ENCODE measurements around the gene C2orf15.
"Not testable (repeated sequence)": the region's sequence is repeated elsewhere in the genome, so short reads cannot be mapped to it uniquely, and the experiment has no call there.

Gene C2orf15

DNA sequence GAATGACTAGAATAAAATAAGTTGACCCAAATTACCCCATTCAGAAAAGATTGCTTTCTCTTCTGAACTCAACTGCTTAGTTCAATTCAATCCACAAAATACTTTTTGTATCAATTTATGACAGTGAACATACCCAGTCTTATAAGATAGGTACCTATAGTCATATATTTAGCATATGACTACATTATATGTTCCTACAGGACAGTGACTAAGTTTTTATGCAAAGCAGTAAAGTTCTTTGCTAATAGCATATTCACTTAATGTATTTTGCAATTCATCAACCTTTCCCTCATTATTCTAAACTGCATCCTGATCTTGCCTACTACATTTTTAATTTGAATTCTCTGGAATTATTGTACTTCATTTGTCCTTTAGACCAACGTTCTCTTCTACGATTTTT, 30.3 kb upstream of the C2orf15 start:
- Histone ChIP-seq H3K56ac (ENCODE audit: low read length) (no peak overlapping the region), H3K9ac (ENCODE audit: low read length) (no peak overlapping the region), H3K4me2 (ENCODE audit: low read length) (no peak overlapping the region), H3K79me2 (ENCODE audit: control insufficient read depth, insufficient read depth, low read length) (no peaks in the 10 kb centered on the region), H3K27me3 (ENCODE audit: insufficient read depth, low read length, poor library complexity) (no peaks in the 10 kb centered on the region), H2AK5ac (ENCODE audit: low read length) (no peak overlapping the region), H2BK15ac (replicated peaks; ENCODE audit: low read depth) (no peak overlapping the region), H4K5ac (ENCODE audit: low read length) (no peak overlapping the region), H3K36me3 (ENCODE audit: control insufficient read depth, insufficient read depth, low read length) (no peaks in the 10 kb centered on the region), H4K8ac (ENCODE audit: low read depth, low read length) (no peak overlapping the region), H3K4me1 (ENCODE audit: control insufficient read depth, low read depth, low read length) (no peaks in the 10 kb centered on the region), H2BK5ac (ENCODE audit: low read length) (no peak overlapping the region), H2BK120ac (ENCODE audit: low read depth, low read length) (no peak overlapping the region), H3K4ac (ENCODE audit: low read depth, low read length) (no peak overlapping the region), H3K27ac (ENCODE audit: low read depth, low read length) (no peak overlapping the region), H3K23ac (ENCODE audit: low read length) (no peak overlapping the region), H3K18ac (ENCODE audit: low read length) (no peak overlapping the region), H3K4me3 (ENCODE audit: low read length) (no peak overlapping the region), H3K79me1 (ENCODE audit: low read length) (no peaks in the 10 kb centered on the region)
- WGBS (ENCODE audit: extremely low coverage, insufficient coverage, low lambda C conversion rate): no CpG with 5 or more reads among the region's 2 CpGs
- no peak for DNase-seq

DNA sequence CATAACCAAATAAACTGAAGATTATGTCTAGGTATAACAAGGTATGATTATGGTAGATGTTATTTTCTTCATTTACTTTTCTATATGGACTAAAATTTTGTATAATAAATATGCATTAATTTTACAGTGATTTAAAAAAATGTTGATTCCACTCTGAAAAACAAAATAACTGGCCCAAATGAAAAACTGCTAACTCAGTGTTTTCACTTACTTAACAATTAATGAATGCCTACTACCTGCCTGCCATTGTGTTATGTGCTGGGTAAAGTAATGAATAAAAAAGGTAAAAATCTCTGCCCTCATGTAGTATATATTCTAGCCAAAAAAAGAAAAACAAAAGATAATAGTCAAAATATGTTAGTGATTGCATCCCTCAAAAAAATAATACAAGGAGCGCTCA, 29.6 kb upstream of the C2orf15 start:
- H3K4me2 ChIP-seq (ENCODE audit: low read length): no peak overlapping the region
- H3K4me3 ChIP-seq (ENCODE audit: low read length): no peak overlapping the region
- no peak overlapping the region for H2AK5ac ChIP-seq (ENCODE audit: low read length)
- no peaks in the 10 kb centered on the region for H3K79me1 ChIP-seq (ENCODE audit: low read length)
- H3K23ac ChIP-seq (ENCODE audit: low read length): no peak overlapping the region
- H3K36me3 ChIP-seq (ENCODE audit: control insufficient read depth, insufficient read depth, low read length): no peaks in the 10 kb centered on the region
- H3K27me3 ChIP-seq (ENCODE audit: insufficient read depth, low read length, poor library complexity): no peaks in the 10 kb centered on the region
- H3K4me1 ChIP-seq (ENCODE audit: control insufficient read depth, low read depth, low read length): no peaks in the 10 kb centered on the region
- DNase-seq: no peak
- no peak overlapping the region for H3K56ac ChIP-seq (ENCODE audit: low read length)
- no peak overlapping the region for H3K9ac ChIP-seq (ENCODE audit: low read length)
- no CpG with 5 or more reads among the region's 1 CpG for WGBS (ENCODE audit: extremely low coverage, insufficient coverage, low lambda C conversion rate)
- no peak overlapping the region for H3K18ac ChIP-seq (ENCODE audit: low read length)
- no peak overlapping the region for H4K8ac ChIP-seq (ENCODE audit: low read depth, low read length)
- no peaks in the 10 kb centered on the region for H3K79me2 ChIP-seq (ENCODE audit: control insufficient read depth, insufficient read depth, low read length)
- H3K27ac ChIP-seq (ENCODE audit: low read depth, low read length): no peak overlapping the region
- H2BK15ac ChIP-seq (replicated peaks; ENCODE audit: low read depth): no peak overlapping the region
- H4K5ac ChIP-seq (ENCODE audit: low read length): no peak overlapping the region
- H2BK5ac ChIP-seq (ENCODE audit: low read length): no peak overlapping the region
- no peak overlapping the region for H2BK120ac ChIP-seq (ENCODE audit: low read depth, low read length)
- no peak overlapping the region for H3K4ac ChIP-seq (ENCODE audit: low read depth, low read length)

DNA sequence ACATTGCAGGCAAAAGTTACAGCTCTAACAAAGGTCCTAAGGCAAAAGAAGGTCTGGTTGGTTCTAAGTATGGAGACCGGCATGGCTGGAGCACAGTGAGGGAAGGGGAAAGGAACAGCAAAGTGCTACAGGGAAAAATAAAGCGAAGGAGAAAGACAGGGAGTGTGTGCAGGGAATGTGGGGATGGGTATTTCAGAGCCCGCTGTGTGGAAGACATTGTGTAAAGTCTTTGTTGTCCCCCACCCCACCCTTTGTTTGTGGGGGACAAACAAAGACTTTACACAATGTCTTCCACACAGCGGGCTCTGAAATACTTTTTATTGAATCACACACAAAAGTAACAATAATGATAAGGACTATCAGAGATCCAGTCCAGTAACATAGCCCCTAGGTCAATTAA, 28.9 kb upstream of the C2orf15 start:
- Histone ChIP-seq H3K18ac (ENCODE audit: low read length) (no peak overlapping the region), H3K27me3 (ENCODE audit: insufficient read depth, low read length, poor library complexity) (no peaks in the 10 kb centered on the region), H2BK120ac (ENCODE audit: low read depth, low read length) (no peak overlapping the region), H4K8ac (ENCODE audit: low read depth, low read length) (no peak overlapping the region), H2AK5ac (ENCODE audit: low read length) (no peak overlapping the region), H3K56ac (ENCODE audit: low read length) (no peak overlapping the region), H3K4me3 (ENCODE audit: low read length) (no peak overlapping the region), H2BK15ac (replicated peaks; ENCODE audit: low read depth) (no peak overlapping the region), H4K5ac (ENCODE audit: low read length) (no peak overlapping the region), H3K4me1 (ENCODE audit: control insufficient read depth, low read depth, low read length) (no peaks in the 10 kb centered on the region), H2BK5ac (ENCODE audit: low read length) (no peak overlapping the region), H3K79me1 (ENCODE audit: low read length) (no peaks in the 10 kb centered on the region), H3K23ac (ENCODE audit: low read length) (no peak overlapping the region), H3K36me3 (ENCODE audit: control insufficient read depth, insufficient read depth, low read length) (no peaks in the 10 kb centered on the region), H3K4ac (ENCODE audit: low read depth, low read length) (no peak overlapping the region), H3K27ac (ENCODE audit: low read depth, low read length) (no peak overlapping the region), H3K79me2 (ENCODE audit: control insufficient read depth, insufficient read depth, low read length) (no peaks in the 10 kb centered on the region), H3K9ac (ENCODE audit: low read length) (no peak overlapping the region), H3K4me2 (ENCODE audit: low read length) (no peak overlapping the region)
- no CpG with 5 or more reads among the region's 4 CpGs for WGBS (ENCODE audit: extremely low coverage, insufficient coverage, low lambda C conversion rate)
- no peak for DNase-seq

DNA sequence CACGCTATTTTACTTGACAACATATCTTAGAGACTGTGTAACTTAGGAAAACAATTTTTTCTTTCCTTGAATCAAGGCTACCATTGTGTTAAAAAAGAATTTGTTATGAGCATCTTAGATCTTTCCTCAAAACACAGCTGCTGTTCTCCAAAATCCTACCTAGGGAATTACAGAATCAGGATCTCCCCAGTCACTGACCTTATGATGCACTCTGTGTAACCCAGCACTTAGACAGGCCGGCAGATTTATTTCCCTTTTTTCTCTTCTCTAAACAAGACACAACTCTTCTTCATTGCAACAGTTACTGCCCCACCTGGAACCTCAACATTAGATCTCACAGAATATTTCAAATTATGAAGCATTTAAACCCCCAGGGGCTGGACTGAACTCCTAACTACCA, 13.5 kb upstream of the C2orf15 start:
- H3K79me1 ChIP-seq (ENCODE audit: low read length): no peaks in the 10 kb centered on the region
- no peaks in the 10 kb centered on the region for H3K79me2 ChIP-seq (ENCODE audit: control insufficient read depth, insufficient read depth, low read length)
- no peak overlapping the region for H4K5ac ChIP-seq (ENCODE audit: low read length)
- H2BK5ac ChIP-seq (ENCODE audit: low read length): no peak overlapping the region
- H3K56ac ChIP-seq (ENCODE audit: low read length): no peak overlapping the region
- no peak overlapping the region for H3K4me3 ChIP-seq (ENCODE audit: low read length)
- no peak overlapping the region for H3K4me2 ChIP-seq (ENCODE audit: low read length)
- WGBS (ENCODE audit: extremely low coverage, insufficient coverage, low lambda C conversion rate): no CpG with 5 or more reads among the region's 2 CpGs
- no peak for DNase-seq
- no peak overlapping the region for H3K18ac ChIP-seq (ENCODE audit: low read length)
- H2BK120ac ChIP-seq (ENCODE audit: low read depth, low read length): no peak overlapping the region
- H3K36me3 ChIP-seq (ENCODE audit: control insufficient read depth, insufficient read depth, low read length): no peaks in the 10 kb centered on the region
- no peak overlapping the region for H3K23ac ChIP-seq (ENCODE audit: low read length)
- no peak overlapping the region for H3K27ac ChIP-seq (ENCODE audit: low read depth, low read length)
- no peak overlapping the region for H2BK15ac ChIP-seq (replicated peaks; ENCODE audit: low read depth)
- H2AK5ac ChIP-seq (ENCODE audit: low read length): no peak overlapping the region
- no peak overlapping the region for H3K9ac ChIP-seq (ENCODE audit: low read length)
- no peak overlapping the region for H4K8ac ChIP-seq (ENCODE audit: low read depth, low read length)
- no peaks in the 10 kb centered on the region for H3K4me1 ChIP-seq (ENCODE audit: control insufficient read depth, low read depth, low read length)
- H3K27me3 ChIP-seq (ENCODE audit: insufficient read depth, low read length, poor library complexity): no peaks in the 10 kb centered on the region
- no peak overlapping the region for H3K4ac ChIP-seq (ENCODE audit: low read depth, low read length)

DNA sequence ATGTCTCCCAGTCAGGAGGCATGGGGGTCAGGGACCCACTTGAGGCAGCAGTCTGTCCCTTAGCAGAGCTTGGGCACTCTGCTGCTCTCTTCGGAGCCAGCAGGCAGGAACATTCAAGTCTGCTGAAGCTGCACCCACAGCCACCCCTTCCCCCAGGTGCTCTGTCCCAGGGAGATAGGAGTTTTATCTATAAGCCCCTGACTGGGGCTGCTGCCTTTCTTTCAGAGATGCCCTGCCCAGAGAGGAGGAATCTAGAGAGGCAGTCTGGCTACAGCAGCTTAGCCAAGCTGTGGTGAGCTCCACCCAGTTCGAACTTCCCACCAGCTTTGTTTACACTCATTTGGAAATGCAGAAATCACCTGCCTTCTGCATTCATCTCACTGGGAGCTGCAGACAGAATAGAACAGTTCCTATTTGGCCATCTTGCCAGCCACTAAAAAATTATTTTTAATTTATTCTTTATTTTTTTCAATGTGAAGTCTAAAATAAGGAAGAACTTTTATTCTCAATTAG, 6.4 kb upstream of the C2orf15 start:
- not testable (repeated sequence) for H2BK15ac ChIP-seq (replicated peaks; ENCODE audit: low read depth); H3K4me1 ChIP-seq (ENCODE audit: control insufficient read depth, low read depth, low read length); H3K79me1 ChIP-seq (ENCODE audit: low read length); H3K56ac ChIP-seq (ENCODE audit: low read length); H3K27me3 ChIP-seq (ENCODE audit: insufficient read depth, low read length, poor library complexity); H4K5ac ChIP-seq (ENCODE audit: low read length); H2BK120ac ChIP-seq (ENCODE audit: low read depth, low read length); H3K36me3 ChIP-seq (ENCODE audit: control insufficient read depth, insufficient read depth, low read length); H3K79me2 ChIP-seq (ENCODE audit: control insufficient read depth, insufficient read depth, low read length); H3K18ac ChIP-seq (ENCODE audit: low read length); H2BK5ac ChIP-seq (ENCODE audit: low read length); H3K23ac ChIP-seq (ENCODE audit: low read length); DNase-seq; H4K8ac ChIP-seq (ENCODE audit: low read depth, low read length); H3K4me2 ChIP-seq (ENCODE audit: low read length); H3K27ac ChIP-seq (ENCODE audit: low read depth, low read length); H3K4me3 ChIP-seq (ENCODE audit: low read length); H2AK5ac ChIP-seq (ENCODE audit: low read length); H3K4ac ChIP-seq (ENCODE audit: low read depth, low read length); H3K9ac ChIP-seq (ENCODE audit: low read length)
- no CpG with 5 or more reads among the region's 2 CpGs for WGBS (ENCODE audit: extremely low coverage, insufficient coverage, low lambda C conversion rate)

DNA sequence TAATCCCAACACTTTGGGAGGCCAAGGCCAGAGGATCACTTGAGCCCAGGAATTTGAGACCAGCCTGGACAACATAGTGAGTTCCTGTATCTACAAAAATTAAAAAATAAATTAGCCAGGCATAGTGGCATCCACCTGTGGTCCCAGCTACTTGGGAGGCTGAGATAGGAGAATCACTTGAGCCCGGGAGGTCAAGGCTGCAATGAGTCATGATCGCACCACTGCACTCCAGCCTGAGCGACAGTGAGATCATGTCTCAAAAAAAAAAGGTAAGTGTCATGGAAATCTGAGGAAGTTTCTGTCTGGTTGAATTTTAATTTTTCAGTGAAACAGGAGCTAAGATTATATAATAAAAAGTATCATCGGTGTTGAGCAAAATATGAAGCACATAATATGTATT, 2.5 kb upstream of the C2orf15 start:
- H3K9ac ChIP-seq (ENCODE audit: low read length): no peak overlapping the region
- no peak overlapping the region for H3K4ac ChIP-seq (ENCODE audit: low read depth, low read length)
- no peaks in the 10 kb centered on the region for H3K79me1 ChIP-seq (ENCODE audit: low read length)
- H4K5ac ChIP-seq (ENCODE audit: low read length): no peak overlapping the region
- no peak overlapping the region for H3K56ac ChIP-seq (ENCODE audit: low read length)
- H3K79me2 ChIP-seq (ENCODE audit: control insufficient read depth, insufficient read depth, low read length): no peaks in the 10 kb centered on the region
- no peak overlapping the region for H4K8ac ChIP-seq (ENCODE audit: low read depth, low read length)
- H2BK120ac ChIP-seq (ENCODE audit: low read depth, low read length): no peak overlapping the region
- H2AK5ac ChIP-seq (ENCODE audit: low read length): no peak overlapping the region
- no peak overlapping the region for H3K23ac ChIP-seq (ENCODE audit: low read length)
- no peak overlapping the region for H2BK5ac ChIP-seq (ENCODE audit: low read length)
- H3K27me3 ChIP-seq (ENCODE audit: insufficient read depth, low read length, poor library complexity): no peaks in the 10 kb centered on the region
- no peak overlapping the region for H2BK15ac ChIP-seq (replicated peaks; ENCODE audit: low read depth)
- H3K27ac ChIP-seq (ENCODE audit: low read depth, low read length): no peak overlapping the region
- H3K4me1 ChIP-seq (ENCODE audit: control insufficient read depth, low read depth, low read length): no peaks in the 10 kb centered on the region
- no peak overlapping the region for H3K18ac ChIP-seq (ENCODE audit: low read length)
- H3K4me3 ChIP-seq (ENCODE audit: low read length): no peak overlapping the region
- WGBS (ENCODE audit: extremely low coverage, insufficient coverage, low lambda C conversion rate): no CpG with 5 or more reads among the region's 4 CpGs
- DNase-seq: no peak
- no peak overlapping the region for H3K4me2 ChIP-seq (ENCODE audit: low read length)
- no peaks in the 10 kb centered on the region for H3K36me3 ChIP-seq (ENCODE audit: control insufficient read depth, insufficient read depth, low read length)
